Measurements from ENCODE around the gene TMA7.
A peak's percentile ranks its signal among the peaks of the same experiment; 100 is the strongest.
"Not testable (repeated sequence)": the region's sequence is repeated elsewhere in the genome, so short reads cannot be mapped to it uniquely, and the experiment has no call there.

Gene TMA7

GRCh38 chr3:48435774-48436476 lies 4.1 kb upstream of the TMA7 start:
- DNase-seq (ENCODE audit: low read depth in 1 of 2, low spot score in 1 of 2) = peak; percentile 70 to 83

- DNase-seq (ENCODE audit: low read depth in 1 of 2, low spot score in 1 of 2) = no peak
These were observed 3.6 kb upstream of the TMA7 start for GRCh38 chr3:48436477-48436787.

- DNase-seq (ENCODE audit: low read depth in 1 of 2, low spot score in 1 of 2) = no peak
These were observed 3.2 kb upstream of the TMA7 start for GRCh38 chr3:48436855-48437254.

- no peak for DNase-seq (ENCODE audit: low read depth in 1 of 2, low spot score in 1 of 2)
These were observed 2.2 kb upstream of the TMA7 start for GRCh38 chr3:48437812-48438211.

GRCh38 chr3:48440590-48440958 lies 517 bp downstream of the TMA7 start:
- DNase-seq (ENCODE audit: low read depth in 1 of 2, low spot score in 1 of 2) = no peak

GRCh38 chr3:48441940-48442339 lies 1.9 kb downstream of the TMA7 start:
- no peak for DNase-seq (ENCODE audit: low read depth in 1 of 2, low spot score in 1 of 2)

- DNase-seq (ENCODE audit: low read depth in 1 of 2, low spot score in 1 of 2) = no peak
These were observed 5.3 kb downstream of the TMA7 start for GRCh38 chr3:48445277-48445882.

- no peak for DNase-seq (ENCODE audit: low read depth in 1 of 2, low spot score in 1 of 2)
These were observed 6.0 kb downstream of the TMA7 start for GRCh38 chr3:48446043-48446424.

- DNase-seq (ENCODE audit: low read depth in 1 of 2, low spot score in 1 of 2) = peak; percentile 63 to 77
These were observed 6.6 kb downstream of the TMA7 start, which contains the start of gene ATRIP for GRCh38 chr3:48446425-48447193. ATRIP (plus strand) TSS chr3:48446737; CDS start chr3:48446846, 109 bp downstream.

- no peak for DNase-seq (ENCODE audit: low read depth in 1 of 2, low spot score in 1 of 2)
These were observed 11.2 kb downstream of the TMA7 start for GRCh38 chr3:48451270-48451669.

- DNase-seq (ENCODE audit: low read depth in 1 of 2, low spot score in 1 of 2) = no peak
These were observed 16.4 kb downstream of the TMA7 start for GRCh38 chr3:48456456-48456855.

- DNase-seq (ENCODE audit: low read depth in 1 of 2, low spot score in 1 of 2) = no peak
These were observed 19.3 kb downstream of the TMA7 start for GRCh38 chr3:48459331-48459730.

GRCh38 chr3:48459773-48460516 lies 19.9 kb downstream of the TMA7 start:
- no peak for DNase-seq (ENCODE audit: low read depth in 1 of 2, low spot score in 1 of 2)

- no peak for DNase-seq (ENCODE audit: low read depth in 1 of 2, low spot score in 1 of 2)
These were observed 20.5 kb downstream of the TMA7 start for GRCh38 chr3:48460517-48460902.

- not testable (repeated sequence) for DNase-seq (ENCODE audit: low read depth in 1 of 2, low spot score in 1 of 2)
These were observed 21.7 kb downstream of the TMA7 start for GRCh38 chr3:48461767-48462166.

- no peak for DNase-seq (ENCODE audit: low read depth in 1 of 2, low spot score in 1 of 2)
These were observed 23.6 kb downstream of the TMA7 start for GRCh38 chr3:48463703-48464102.

- no peak for DNase-seq (ENCODE audit: low read depth in 1 of 2, low spot score in 1 of 2)
These were observed 24.7 kb downstream of the TMA7 start for GRCh38 chr3:48464713-48465221.

GRCh38 chr3:48465237-48465530 lies 25.1 kb downstream of the TMA7 start:
- no peak for DNase-seq (ENCODE audit: low read depth in 1 of 2, low spot score in 1 of 2)

GRCh38 chr3:48465531-48466378 lies 25.7 kb downstream of the TMA7 start:
- peak; percentile 61 to 72 for DNase-seq (ENCODE audit: low read depth in 1 of 2, low spot score in 1 of 2)

- no peak for DNase-seq (ENCODE audit: low read depth in 1 of 2, low spot score in 1 of 2)
These were observed 26.5 kb downstream of the TMA7 start for GRCh38 chr3:48466386-48467109.
